ENCODE results near the gene ZBTB5. TPM values are rescaled to one million over a fixed set of nuclear protein-coding genes. Genes with fewer than 3 reads are reported as not detected.
A peak's percentile ranks its signal among the peaks of the same experiment; 100 is the strongest.

Gene ZBTB5
- total and polyA plus RNA-seq, 9 of the 15 experiments (the other 6 are each of a cell fraction or from before 2014, with no cell fraction given), result 2.3 to 43.2 (median 15.5) TPM

DNA sequence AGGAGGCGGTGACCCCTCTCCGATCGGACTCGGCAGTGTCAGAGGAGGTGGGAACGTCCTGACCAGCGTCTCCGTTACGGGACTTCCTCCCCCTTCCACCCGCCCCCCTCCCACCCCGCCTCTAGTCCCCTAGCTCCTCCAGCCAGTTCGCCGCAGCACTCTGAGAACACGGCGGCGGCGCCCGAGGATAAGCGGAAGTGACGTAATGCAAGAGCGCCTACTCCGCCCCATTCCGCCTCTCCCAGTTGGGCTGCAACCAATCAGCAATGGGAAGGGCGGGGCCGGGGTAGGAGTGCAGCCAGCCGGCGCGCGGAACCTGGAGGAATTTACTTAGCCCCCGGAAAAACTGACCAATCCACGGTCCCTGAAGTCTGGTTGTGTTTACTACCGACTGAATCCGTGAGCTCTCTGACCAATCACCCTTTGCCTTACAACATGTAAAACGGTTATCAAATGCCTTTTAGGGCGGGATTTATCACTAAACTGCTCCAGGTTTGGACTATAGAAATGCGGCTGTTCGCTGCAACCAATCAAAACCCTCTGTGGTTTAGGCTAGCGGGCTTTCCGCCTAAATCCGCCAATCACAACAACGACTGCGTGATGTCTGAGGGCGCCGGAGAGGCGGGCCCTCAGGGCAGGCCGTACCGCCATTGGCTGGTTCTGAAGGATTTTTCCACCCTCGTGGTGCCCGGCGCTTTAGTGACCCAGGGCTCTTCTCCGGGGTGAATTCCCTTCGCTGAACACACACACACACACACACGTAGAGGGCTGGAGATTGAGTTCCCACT is at the start of gene ZBTB5 (continued):
- no peak for TF ChIP-seq ELF1 (tag; IDR thresholded peaks at IDR 0.05)
- TF ChIP-seq SMC3 (conservative IDR thresholded peaks at IDR 0.05; ENCODE audit: insufficient read depth, low read depth, low read length), result no peak
- TF ChIP-seq HNRNPK (IDR thresholded peaks at IDR 0.05; ENCODE audit: low read depth, low read length, poor library complexity, severe bottlenecking), result no peak
- TF ChIP-seq, protein P1, sequence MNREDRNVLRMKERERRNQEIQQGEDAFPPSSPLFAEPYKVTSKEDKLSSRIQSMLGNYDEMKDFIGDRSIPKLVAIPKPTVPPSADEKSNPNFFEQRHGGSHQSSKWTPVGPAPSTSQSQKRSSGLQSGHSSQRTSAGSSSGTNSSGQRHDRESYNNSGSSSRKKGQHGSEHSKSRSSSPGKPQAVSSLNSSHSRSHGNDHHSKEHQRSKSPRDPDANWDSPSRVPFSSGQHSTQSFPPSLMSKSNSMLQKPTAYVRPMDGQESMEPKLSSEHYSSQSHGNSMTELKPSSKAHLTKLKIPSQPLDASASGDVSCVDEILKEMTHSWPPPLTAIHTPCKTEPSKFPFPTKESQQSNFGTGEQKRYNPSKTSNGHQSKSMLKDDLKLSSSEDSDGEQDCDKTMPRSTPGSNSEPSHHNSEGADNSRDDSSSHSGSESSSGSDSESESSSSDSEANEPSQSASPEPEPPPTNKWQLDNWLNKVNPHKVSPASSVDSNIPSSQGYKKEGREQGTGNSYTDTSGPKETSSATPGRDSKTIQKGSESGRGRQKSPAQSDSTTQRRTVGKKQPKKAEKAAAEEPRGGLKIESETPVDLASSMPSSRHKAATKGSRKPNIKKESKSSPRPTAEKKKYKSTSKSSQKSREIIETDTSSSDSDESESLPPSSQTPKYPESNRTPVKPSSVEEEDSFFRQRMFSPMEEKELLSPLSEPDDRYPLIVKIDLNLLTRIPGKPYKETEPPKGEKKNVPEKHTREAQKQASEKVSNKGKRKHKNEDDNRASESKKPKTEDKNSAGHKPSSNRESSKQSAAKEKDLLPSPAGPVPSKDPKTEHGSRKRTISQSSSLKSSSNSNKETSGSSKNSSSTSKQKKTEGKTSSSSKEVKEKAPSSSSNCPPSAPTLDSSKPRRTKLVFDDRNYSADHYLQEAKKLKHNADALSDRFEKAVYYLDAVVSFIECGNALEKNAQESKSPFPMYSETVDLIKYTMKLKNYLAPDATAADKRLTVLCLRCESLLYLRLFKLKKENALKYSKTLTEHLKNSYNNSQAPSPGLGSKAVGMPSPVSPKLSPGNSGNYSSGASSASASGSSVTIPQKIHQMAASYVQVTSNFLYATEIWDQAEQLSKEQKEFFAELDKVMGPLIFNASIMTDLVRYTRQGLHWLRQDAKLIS (CRISPR knock-in tag; IDR thresholded peaks at IDR 0.05), result peak; percentile 47; the same call in 1 of the 2 replicates
- TF ChIP-seq, protein P2, sequence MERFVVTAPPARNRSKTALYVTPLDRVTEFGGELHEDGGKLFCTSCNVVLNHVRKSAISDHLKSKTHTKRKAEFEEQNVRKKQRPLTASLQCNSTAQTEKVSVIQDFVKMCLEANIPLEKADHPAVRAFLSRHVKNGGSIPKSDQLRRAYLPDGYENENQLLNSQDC (CRISPR knock-in tag; IDR thresholded peaks at IDR 0.05), result peak; percentile 82
- peak; percentile 92 for TF ChIP-seq SAP30 (IDR thresholded peaks at IDR 0.05; ENCODE audit: borderline replicate concordance, insufficient read depth, low read depth, low read length, poor library complexity, severe bottlenecking)
- no peak for TF ChIP-seq GTF2A2 (tag; IDR thresholded peaks at IDR 0.05)
- TF ChIP-seq MAFG (tag; conservative IDR thresholded peaks at IDR 0.05), result no peak
- no peak for TF ChIP-seq FOXA3 (CRISPR knock-in tag; conservative IDR thresholded peaks at IDR 0.05 in 1 of 2, IDR thresholded peaks at IDR 0.05 in 1 of 2)
- no peak for TF ChIP-seq ZNF184 (CRISPR knock-in tag; IDR thresholded peaks at IDR 0.05)
- no peak for TF ChIP-seq FIP1L1 (IDR thresholded peaks at IDR 0.05; ENCODE audit: low read depth, low read length, poor library complexity, severe bottlenecking)
- no peak for TF ChIP-seq HMG20A (CRISPR knock-in tag; conservative IDR thresholded peaks at IDR 0.05)
- no peak for TF ChIP-seq ZBTB8A (IDR thresholded peaks at IDR 0.05; ENCODE audit: partially characterized antibody)
- no peak for TF ChIP-seq BCOR (IDR thresholded peaks at IDR 0.05)
- TF ChIP-seq, protein P3, sequence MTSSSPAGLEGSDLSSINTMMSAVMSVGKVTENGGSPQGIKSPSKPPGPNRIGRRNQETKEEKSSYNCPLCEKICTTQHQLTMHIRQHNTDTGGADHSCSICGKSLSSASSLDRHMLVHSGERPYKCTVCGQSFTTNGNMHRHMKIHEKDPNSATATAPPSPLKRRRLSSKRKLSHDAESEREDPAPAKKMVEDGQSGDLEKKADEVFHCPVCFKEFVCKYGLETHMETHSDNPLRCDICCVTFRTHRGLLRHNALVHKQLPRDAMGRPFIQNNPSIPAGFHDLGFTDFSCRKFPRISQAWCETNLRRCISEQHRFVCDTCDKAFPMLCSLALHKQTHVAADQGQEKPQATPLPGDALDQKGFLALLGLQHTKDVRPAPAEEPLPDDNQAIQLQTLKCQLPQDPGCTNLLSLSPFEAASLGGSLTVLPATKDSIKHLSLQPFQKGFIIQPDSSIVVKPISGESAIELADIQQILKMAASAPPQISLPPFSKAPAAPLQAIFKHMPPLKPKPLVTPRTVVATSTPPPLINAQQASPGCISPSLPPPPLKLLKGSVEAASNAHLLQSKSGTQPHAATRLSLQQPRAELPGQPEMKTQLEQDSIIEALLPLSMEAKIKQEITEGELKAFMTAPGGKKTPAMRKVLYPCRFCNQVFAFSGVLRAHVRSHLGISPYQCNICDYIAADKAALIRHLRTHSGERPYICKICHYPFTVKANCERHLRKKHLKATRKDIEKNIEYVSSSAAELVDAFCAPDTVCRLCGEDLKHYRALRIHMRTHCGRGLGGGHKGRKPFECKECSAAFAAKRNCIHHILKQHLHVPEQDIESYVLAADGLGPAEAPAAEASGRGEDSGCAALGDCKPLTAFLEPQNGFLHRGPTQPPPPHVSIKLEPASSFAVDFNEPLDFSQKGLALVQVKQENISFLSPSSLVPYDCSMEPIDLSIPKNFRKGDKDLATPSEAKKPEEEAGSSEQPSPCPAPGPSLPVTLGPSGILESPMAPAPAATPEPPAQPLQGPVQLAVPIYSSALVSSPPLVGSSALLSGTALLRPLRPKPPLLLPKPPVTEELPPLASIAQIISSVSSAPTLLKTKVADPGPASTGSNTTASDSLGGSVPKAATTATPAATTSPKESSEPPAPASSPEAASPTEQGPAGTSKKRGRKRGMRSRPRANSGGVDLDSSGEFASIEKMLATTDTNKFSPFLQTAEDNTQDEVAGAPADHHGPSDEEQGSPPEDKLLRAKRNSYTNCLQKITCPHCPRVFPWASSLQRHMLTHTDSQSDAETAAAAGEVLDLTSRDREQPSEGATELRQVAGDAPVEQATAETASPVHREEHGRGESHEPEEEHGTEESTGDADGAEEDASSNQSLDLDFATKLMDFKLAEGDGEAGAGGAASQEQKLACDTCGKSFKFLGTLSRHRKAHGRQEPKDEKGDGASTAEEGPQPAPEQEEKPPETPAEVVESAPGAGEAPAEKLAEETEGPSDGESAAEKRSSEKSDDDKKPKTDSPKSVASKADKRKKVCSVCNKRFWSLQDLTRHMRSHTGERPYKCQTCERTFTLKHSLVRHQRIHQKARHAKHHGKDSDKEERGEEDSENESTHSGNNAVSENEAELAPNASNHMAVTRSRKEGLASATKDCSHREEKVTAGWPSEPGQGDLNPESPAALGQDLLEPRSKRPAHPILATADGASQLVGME (CRISPR knock-in tag; IDR thresholded peaks at IDR 0.05), result no peak

Data from K562 (cell line).